ELF-1 (cell line): ENCODE measurements around the gene MYO1H.
"Not testable (repeated sequence)": the region's sequence is repeated elsewhere in the genome, so short reads cannot be mapped to it uniquely, and the experiment has no call there.

ENCODE experiments used
- DNase-seq: peaks from one replicate; pipeline ENCODE4 v3.0.0-alpha.2; 2016; ENCODE audit warnings: low read depth, low spot score

MYO1H gene, protein sequence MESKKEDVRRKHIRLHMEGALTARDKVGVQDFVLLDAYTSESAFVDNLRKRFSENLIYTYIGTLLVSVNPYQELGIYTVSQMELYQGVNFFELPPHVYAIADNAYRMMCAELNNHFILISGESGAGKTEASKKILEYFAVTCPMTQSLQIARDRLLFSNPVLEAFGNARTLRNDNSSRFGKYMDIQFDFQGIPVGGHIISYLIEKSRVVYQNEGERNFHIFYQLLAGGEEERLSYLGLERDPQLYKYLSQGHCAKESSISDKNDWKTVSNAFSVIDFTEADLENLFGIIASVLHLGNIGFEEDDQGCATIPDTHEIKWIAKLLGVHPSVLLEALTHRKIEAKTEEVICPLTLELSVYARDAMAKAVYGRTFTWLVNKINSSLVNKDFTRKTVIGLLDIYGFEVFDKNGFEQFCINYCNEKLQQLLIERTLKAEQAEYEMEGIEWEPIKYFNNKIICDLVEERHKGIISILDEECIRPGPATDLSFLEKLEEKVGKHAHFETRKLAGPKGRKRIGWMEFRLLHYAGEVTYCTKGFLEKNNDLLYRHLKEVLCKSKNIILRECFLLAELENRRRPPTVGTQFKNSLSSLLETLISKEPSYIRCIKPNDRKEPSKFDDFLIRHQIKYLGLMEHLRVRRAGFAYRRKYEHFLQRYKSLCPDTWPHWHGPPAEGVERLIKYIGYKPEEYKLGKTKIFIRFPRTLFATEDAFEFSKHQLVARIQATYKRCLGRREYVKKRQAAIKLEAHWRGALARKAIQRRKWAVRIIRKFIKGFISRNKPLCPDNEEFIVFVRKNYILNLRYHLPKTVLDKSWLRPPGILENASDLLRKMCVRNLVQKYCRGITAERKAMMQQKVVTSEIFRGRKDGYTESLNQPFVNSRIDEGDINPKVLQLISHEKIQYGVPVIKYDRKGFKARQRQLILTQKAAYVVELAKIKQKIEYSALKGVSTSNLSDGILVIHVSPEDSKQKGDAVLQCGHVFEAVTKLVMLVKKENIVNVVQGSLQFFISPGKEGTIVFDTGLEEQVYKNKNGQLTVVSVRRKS

DNA sequence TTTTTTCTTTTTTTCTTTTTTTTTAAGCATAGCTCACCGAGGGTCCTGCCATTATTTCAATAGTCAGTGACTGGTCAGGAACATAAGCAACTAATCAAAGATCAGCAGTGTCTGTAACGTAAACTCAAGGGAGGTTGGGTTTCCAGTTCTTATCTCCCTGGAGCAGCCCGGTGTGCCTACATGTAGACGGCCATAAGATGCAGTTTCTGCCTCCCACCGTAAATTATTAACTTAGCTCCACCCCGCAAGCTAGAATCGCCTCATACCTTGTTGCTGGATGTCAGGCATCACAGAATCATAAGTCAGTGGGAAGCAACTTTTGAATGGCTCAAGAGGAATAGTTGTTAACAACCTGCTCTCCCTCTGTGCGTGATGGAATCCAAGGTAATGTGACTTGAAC is at the start of gene MYO1H:
Gene MYO1H (plus strand): TSS at position 312 of the 400 bp plus-strand sequence. CDS start 61 bp downstream, at position 373.
- DNase-seq = no peak

DNA sequence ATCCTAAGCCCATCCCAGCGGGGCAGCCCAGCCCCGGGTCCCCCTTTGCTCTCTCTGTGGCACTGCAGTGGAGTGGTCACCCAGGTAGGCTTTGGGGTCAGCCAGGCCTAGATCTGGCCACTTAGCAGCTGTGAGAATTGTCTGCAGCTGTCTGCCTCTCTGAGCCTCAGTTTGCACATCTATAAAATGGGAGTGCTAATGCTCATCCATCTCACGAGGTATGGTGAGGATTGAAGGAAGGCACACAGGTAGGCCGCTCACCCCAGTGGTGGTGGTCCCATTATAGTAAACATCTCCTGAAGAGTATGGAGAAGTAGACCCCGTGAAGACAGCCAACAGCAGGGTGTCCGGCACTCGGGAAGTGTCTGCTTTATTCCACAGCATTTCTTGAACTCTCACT is 47.9 kb upstream of the MYO1H start:
- no peak for DNase-seq

DNA sequence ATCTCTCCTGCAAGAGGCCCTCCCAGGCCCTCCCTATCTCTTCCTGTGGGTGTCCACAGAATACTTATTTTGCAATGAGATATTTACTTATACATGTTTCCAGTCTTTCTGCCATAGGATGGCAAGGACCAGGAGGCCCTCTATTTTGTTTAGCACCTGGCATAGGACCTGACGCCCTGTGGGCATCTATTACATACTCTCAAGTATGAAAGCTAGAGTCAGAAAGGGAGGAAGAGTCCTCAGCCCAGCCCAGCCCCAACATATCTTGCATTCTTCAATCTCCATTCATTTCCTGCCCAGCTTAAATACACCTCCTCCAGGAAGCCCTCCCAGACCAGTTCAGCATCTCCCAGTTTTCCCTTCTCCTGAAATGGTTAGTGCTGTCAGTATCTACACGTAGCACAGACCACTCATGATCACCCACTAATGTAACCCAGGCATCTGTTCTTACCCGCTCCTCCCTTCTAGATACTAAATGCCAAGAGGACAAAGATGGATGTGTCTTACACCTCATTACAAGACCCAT is 46.0 kb upstream of the MYO1H start:
- DNase-seq = no peak

DNA sequence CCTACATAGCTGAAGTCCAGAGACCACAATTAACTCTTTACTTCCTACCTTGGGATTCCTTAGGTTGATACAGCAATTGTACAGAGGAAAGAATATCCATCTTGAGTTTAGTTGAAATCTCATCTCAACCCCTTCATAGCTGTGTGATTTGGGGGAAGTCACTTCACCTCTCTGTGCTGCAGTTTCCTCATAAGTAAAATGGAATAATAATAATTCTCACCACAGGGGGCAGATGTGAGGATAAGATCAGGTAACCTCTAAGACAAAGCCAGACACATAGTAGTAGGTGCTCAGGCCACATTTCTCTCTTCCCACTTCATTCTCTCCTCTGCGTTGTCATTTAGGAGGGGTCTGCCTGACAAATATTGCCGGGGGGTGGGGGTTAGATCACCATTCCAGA is 45.3 kb upstream of the MYO1H start:
- DNase-seq = no peak

DNA sequence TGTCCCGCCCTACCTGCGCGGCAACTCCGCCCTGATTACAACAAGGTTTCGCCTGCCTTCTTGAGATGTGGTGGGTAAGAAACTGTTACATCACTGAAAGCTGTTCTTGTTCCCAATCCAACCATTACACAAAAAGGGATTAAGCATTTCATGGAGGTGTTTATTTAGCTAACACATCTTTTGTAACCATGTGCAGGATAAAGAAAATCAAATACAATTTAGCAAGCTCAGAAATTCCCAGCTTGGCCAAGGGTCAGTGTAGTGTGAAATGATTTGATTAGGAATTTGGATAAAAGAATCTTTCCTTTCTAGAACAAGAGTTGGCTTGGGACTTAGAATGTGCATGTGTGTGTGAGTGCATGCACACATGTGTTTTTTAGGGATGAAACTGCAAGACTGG is 44.9 kb upstream of the MYO1H start:
- no peak for DNase-seq

DNA sequence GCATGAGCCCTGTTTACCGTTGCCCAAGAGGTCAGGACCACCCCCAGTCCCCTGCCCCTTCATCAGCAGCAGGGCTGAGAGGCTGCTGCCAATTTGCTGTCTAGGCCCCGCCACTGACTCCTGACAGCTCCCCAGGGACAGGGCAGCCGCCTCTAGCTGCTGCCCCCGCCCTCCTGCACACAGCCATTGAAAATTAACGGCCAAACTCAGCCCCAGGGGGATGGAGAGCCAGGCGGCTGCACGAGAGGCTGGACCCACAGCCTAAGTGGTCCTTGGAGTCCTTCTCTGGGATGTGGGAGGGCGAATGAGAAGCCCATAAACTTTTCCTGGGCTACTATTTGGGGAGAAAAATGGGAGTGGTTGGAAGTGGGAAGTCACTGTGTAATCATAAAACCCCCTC is 43.2 kb upstream of the MYO1H start:
- DNase-seq = no peak

DNA sequence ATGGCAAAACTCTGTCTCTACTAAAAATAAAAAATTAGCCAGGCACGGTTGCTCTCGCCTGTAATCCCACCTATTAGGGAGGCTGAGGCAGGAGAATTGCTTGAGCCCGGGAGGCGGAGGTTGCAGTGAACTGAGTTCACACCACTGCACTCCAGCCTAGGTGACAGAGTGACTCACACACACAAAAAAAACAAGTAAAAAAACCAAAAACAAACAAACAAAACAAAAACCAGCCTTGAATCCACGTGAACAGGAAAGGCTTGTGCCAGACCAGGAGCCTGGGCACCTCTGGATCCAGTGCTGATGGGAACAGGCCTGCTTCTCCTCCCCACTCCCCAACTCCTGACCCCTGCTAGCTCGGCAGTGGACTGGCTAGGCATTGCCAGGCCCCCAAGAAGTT is 42.2 kb upstream of the MYO1H start:
- no peak for DNase-seq

DNA sequence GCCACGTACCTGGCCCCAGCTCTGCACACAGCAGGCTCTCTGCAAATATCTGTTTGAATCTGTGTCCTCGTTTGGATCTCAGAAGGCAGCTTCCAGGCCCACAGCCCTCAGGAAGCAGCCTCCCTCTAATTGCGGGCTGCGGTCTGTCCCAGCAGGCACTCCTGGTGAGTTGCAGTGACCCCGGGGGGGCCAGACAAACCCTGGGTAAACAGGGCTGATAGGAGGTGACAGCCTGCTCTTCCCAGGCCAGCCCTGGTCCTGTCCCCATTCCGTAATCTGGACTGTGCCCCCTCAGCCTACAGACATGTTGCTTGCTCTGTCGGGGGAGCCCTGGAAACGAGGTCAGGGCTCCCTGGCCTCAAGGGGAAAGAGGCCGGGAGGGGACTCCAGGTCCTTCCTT is 40.6 kb upstream of the MYO1H start:
- DNase-seq = no peak

DNA sequence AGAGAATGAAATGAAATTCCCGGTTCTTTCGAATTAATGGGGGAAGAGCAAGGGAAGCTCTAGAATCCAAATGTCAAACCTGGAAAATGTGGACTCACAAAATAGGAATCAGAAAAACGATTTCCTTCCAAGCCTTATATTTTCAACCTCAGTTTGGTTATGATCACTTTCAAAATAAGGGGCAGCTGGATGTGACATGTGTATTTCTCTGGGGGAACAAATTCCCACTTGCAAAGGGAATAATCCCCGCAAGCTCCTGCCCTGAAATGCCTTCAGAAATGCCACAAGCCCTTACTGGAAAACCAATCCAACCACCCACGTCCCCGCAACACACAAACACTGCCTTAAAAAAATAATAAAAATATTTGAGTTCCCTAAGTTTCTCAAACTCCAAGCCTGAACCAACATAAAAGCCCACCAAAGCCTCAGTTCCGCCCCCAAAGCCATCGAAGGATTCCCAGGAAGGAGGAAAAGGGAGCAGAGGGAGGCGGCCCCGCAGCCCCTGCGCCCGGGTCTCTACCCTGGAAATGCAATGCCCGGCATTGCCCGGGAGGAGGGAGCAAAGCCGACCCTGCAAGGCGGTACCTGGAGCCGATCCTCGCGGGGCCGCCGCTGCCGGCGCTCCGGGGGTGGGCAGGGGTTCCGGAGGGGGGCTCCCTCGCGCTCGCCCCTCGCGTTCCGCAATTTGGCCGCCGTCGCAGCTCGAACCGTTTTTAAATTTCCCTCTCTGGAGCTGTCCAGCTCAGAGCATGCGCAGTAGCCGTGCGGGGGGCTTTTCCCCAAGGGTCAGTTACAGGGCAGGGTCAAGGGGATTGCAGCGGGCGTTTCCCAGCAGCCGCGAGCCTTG is 38.9 kb upstream of the MYO1H start, which contains the start of gene FOXN4:
Gene FOXN4 (minus strand): TSS at position 751 of the 847 bp plus-strand sequence. CDS start 963 bp downstream, outside the sequence.
- DNase-seq = peak; percentile 31

DNA sequence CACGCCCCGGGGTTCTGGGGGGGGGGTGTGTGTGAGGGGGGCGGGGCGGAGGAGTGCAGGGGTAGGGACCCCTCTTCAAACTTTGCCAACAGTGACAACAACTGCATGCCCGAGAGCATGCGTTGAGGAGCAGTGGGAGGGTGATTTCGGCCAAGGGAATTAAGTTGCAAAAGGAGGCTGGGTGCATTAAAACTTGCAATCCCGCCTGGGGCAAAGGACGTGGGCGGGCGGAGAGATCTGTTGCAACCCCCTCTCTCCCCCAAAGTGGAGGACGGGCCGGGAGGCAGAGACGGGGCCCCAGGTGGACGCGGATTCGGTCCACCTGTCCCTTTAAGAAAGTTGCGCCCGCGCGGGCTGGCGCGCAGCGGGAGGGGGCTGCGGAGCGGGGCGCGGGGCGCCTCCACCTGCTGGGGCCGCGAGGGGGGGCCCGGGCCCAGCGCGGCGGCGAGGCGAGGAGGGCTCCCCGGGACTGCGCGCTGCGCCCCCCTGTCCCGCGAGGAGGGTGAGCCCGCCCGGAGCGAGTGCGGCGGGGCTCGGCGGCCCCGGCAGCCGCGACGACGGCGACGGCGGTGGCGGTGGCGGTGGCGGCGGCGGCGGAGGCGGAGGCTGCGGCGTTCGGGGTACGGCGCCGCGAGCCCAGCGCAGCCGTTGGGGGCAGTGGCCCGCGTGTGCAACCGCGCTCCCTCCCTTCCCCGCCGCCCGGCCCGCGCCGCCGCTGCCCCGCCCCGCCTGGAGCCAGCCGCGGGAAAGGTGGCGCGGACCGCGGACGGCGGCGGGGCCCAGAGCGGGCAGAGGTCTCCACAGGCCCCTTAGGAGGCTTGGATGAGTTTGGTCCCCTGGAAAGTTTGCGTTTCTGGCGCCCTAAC is 38.1 kb upstream of the MYO1H start:
- DNase-seq = peak; percentile 24

DNA sequence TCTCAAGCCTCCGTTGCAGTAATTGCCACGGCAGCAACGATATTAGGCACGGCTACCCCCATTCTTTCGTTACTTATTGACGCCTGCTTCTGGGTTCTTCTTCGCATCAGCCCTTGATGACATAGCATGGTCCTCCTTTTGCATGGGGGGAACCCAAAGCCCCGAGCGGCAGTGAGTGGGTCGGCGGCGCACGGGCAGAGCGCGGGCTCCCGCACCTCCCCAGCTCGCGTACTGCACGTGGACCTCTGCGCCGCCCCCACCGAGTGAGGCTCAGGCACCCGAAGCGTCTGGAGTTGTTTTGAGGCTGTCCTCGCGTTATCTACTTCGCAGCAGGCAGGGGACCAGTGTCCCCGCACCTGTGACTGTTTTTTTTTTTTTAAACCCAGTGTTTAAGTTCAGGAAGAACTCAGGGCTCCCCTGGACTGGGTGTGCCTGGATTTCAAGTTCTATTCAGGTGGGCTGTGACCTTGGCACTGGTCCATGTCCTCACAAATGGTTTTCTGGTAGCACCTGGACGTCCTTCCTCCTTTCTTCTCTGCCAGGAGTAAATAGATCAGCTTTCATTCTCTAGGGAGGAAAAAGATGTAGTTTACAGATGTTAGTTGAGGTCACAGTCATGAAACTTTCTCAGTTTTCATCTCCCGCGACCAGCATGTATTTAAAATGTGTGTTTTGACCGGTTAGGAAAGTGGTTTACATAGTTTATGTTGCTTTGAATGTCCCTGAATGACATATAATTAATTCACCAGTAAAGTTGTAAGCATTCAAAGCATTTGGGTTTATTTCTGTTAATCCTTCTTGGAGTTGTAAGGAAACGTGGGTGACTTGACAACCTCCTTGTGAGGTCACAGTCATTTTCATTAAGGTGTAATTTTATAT is 37.2 kb upstream of the MYO1H start:
- DNase-seq = no peak

DNA sequence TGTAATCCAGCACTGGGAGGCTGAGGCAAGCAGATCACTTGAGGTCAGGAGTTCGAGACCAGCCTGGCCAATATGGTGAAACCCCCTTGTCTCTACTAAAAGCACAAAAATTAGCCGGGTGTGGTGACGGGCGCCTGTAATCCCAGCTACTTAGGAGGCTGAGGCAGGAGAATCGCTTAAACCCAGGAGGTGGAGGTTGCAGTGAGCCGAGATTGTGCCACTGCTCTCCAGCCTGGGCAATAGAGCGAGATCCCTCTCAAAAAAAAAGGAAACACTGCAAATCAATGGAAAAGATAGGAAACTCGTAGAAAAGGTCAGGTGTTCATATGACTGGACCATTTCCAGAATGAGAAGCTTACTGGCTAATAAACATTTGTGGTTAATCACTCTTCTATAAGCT is 26.4 kb upstream of the MYO1H start:
- DNase-seq = not testable (repeated sequence)

DNA sequence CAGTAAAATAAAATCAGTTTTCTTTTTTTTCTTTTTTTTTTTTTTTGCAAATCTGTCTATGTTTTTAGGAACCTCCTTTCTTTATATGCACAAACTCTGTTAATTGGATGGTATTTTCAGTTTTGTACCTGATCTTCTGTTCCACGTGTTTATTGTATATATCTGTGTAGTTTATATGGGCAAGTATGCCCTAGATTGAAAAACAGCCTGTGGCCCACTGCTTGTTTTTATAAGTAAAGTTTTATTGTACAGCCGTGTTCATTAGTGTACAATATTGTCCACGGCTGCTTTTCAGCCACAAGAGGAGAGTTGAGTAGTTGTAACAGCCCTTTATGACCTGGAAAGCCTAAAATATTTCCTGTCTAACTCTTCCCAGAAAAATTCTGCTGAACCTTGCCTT is 18.7 kb upstream of the MYO1H start:
- DNase-seq = no peak

DNA sequence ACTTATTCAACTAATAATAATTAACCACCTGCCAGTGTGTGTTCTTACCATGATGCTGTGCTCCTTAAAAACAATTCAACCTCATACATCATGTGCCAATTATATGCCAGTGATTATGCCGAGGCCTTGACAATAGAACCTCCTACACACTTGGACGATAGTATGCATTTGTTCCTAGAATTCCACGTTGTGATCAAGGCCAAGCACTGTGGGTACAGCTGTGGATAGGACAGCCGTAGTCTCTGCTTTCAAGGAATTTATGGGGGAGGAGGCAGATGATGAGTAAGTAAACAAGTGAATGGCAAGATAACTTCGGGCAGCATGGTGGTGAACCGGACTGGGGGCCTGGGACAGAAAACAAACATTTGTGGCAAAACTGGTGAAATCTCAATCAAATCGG is 18.0 kb upstream of the MYO1H start:
- DNase-seq = no peak

DNA sequence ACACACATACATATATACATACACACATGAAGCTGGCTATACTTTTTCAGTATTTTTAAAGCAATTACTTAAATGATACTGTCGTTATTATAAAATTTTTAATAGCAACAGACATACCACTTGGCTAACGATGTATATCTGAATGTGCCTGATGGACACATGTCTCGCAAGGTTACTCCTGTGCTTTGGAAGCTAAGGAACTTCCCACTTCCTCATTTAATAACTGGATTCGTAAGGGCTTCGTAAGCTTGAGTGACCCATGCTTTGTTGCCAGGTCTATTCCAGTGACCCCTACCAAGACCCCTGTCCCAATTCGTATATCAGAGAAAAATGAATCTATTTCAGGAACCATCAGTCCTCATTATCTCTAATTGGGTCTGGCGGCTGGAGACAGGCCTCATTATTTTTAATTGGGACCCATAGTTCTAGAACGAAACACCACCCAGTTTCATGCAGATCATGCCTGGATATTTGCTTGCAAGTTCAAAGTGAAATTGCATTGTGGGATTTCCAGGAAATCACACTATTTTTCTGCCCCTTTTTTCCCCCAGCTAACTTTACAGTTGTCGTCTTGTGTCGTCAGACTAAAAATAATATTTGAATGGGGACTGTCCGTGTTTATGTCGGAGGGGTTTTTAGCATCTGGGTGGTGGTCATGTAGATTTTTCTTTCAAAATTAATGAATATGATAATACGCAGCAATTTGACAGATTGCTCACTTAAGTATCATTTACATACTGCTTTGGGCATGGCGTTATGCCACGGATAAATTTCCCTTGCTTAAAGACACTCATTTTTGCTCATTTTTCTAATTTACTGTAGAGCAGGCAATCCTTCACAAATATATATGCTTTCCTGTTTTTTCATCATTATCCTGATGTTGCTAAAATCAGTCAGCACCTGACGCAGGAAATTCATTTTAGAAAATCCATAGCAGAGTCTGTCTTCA is 17.1 kb upstream of the MYO1H start:
- no peak for DNase-seq

DNA sequence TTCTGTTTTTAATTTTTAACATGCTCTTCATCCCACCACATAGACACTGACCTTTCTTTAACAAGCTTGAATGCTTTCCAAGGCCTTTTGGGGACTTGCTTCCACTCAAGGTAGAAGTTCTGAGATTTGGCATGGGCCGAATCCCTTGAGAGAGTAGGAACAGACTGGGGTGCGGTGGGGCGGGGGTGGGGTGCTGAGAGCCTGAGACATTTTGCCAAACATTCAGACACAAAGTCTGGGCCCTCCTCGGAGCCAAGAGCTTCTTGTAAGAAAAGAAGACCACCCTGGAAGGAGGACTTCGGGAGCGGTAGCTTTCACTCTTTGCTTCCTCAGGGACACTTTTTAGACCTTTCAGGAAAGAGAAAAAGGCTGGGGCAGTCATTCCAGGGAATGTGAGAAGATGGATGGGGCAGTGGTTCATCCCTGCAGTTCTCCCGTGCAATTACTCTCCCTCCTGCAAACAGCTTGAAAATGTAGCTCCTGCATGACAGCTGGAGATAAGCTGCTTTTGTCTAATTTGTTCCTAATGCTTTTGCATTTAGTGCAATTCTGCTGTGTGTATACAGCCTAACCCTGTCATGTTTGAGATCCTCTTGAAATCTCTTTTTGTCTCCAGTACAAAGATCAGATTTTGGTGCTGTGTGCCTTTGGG is 16.3 kb upstream of the MYO1H start:
- DNase-seq = peak; percentile 6

DNA sequence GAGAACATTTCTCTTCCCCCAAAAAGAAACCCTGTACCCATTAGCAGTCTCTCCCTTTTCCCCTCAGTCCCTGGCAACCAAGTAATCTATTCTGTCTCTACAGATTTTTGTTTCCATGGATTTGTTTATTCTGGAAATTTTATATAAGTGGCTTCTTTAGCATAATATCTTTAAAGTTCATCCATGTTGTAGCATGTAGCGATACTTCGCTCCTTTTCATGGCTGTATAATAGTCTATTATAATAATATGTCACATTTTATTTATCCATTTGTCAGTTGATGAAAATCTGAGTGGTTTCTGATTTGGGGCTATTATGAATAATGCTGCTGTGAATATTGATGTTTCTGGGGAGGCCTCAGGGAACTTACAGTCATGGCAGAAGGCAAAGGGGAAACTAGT is 12.8 kb upstream of the MYO1H start:
- no peak for DNase-seq

DNA sequence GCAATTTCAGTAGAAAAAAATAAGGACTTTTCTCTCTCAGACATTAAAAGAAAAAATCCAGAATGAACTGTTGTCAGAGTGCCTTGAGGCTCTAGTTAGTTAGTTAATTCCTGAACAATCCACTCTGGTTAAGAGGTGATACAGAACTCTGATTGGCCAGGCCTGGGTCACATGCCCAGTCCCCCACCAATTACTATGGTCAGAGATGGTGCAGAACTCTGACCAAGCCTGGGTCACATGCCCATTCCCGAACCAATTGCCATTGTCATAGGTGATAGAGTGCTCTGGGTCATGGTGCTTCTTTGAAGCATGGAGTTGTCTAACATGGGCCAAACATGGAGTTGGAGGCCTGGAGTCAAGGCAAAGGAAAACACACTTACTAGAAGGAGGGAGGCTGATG is 11.1 kb upstream of the MYO1H start:
- no peak for DNase-seq
